ENCODE measurements around the gene AK8.

The AK8 gene

DNA sequence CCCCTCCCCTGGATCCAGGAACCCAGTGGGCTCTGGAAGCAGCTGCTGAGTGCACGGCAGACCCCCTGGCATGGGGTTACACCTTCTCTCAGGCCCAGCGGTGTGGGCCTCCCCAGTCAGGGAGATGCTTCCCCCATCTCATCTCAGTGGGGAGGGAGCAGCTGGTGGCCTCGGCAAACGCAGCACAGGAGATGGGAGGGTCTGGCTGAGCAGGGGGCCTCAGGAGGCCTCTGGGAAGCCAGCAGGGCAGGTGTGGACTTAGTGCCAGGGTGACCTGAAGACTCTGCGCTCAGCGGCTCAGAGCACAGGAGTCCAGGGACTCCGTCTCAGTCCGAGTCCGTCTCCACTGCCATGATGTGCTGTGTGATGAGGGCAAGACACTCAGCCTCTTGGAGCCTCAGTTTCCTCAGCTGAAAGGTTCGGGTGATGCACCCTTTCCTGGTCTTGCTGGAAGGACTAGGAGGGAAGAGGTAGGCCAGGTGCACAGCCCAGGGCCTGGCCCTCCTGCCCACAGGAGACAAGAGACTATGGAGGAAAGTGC lies 107.2 kb downstream of the AK8 start:
- DNase-seq = no peak

DNA sequence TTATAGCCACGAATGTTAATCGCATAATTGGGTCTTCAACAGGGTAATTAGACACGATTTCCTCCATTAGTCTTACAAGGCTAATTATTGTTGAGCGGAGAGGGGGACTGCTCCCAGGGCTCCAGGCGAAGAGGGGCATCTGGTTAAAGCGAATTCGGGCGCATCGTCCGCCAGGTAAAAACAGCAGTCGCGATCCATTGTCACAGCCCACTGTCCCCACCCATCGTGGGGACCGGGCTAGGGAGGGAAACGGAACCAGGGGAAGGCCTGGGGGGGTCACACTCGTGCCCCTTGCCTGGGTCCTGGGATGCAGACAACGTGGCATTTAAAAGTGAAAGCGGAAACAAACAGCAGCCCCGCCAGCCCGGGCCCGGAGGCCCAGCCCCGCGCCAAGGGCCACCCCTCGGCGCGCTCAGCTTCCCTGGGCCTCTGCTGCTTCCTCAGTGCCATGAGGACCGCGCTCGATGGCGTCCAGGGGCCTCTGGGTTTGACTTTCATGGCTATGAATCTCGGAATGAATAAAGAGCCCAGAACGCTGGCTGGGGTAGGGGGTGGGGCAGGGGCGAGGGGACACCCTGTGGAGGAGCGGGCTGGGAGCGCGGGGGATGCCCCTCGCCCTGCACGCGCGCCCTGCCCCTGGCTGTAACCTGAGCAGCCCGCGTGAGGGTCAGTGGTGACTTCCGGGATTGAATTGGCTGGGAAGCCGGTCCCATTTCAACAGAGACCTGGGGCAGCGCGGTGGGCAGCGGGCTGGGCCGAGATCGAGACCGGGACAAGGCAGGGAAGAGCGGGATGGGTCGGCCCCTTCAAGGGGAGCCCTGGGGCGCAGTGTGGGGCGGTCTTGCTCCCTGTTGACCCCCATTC lies 107.9 kb downstream of the AK8 start:
- peak; percentile 71 for DNase-seq

DNA sequence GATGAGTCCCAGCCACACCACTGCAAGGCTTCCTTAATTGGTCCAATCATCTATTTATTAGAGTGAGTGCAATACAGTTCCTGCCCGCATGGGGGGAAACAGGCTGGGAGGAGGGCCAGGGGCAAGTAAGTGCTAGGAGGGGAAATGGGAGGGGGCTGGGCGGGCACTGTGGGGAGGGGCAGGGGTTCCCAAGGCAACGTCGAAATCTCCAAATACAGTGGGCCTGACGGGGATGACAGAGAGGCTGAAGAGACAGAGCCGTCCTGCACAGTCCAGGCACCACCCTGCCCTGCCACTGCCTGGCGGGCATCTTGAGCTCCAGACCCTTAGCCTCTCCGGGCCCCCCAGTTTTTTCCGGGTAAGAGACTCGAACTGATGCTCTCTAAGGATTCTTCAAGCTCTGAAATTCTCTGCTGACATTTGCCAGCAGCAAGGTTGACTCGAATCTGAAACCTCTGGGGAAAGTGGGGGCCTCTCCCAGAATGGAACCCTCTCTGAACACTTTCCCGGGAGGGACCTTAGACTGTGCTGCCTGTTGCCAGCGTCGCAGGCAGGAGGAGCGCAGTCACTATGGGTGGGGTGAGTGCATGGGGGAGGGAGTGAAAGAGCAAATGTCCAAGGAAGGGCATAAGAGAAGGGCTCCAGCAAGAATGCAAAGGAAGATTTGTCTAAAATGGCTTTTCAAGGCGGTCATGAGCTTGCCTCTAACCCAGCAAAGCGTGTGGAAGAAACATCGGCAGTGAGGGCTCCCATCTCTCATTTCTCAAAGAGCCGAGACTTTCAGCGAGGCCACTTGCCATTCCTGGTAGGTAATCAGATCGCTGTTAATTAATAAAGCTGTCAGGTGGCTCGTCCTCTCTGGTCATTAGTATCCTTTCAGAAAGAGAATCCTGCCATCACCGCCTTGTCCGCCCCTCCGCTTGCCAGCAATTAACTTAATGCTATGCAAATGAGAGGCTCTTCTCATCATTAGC lies 108.9 kb downstream of the AK8 start:
- DNase-seq = peak; percentile 67

DNA sequence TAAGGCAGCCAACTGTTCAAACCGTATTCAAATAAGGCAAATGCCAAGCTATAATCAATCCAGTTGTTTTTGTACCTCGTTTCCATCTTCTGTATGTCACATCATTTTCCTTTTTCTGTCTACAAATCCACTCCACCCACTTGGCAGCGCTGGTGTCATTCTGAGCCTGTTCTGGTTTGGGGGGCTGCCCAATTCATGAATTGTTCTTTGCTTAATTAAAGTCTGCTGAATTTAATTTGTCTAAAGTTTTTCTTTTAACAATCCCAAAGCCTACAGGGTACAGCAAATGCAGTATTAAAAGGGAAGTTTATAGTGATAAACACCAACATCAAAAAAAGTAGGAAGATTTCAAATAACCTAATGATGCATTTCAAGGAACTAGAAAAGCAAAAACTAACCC lies 114.5 kb downstream of the AK8 start:
- DNase-seq = no peak

DNA sequence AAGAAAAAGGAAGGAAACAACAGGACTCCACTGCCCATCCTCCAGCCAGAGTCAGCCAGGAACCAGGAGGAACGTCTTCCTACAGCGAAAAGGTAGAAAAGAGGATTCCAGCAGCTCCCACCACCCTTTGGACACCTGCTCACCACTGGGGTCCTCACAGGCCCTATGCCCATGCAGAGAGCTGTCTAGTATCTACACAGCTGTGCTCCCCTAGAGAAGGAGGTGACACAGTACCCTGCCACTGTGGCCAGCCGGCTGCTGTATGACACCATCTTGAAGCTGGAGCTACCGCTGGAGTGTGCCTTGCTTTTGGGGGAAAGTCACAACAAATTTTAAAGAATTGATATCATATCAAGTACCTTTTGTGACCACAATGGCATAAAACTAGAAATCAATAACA lies 115.2 kb downstream of the AK8 start:
- no peak for DNase-seq

DNA sequence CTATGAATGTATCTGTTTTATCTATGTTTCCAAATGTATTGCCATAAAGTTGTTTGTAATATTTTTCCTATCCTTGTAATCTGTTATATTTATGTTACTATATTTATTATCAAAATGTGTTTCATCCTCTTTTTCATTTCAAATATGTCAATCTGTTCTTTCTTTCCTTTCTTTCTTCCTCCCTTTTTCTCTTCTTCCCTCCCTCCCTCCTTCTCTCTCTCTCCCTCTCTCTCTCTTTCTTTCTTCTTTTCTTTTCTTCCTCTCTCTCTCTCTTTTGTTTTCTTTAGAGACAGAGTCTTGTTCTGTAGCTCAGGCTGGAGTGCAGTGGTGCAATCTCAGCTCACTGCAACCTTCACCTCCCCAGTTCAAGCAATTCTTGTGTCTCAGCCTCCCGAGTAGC lies 116.5 kb downstream of the AK8 start:
- no peak for DNase-seq

DNA sequence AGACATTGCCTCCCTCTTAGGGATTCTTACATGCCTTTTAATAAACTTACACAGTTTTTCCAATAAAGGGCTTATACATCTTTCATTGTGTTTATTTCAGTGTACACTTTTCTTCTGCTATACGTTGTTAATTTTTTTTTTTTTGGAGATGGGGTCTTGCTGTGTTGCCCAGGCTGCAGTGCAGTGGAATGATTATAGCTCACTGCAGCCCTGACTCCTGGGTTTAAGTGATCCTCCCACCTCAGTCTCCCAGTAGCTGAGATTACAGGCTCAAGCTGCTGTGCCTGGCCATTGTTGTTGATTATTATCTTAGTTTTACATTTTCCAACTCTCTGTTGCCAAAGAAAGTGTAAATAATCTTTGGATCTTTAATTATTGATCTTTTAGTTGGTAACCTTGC lies 118.0 kb downstream of the AK8 start:
- no peak for DNase-seq

DNA sequence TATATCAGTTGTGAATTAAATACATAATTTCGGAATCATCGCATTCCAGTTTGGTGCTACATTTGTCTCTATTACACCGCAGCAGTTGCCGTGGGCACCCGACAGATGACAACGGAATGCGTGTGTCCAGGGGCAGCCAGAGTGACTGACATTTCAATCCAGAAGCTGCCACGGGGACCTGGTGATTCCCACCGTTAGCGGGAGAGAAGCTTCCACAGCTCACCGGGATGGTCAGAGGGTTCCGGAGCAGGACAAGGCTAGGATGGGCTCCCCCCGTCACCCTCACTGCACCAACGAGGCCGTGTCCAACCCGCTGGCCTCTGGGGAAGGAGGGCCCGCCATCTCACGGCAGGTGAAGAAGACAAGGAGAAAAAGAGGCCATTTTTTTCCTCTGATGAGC lies 121.1 kb downstream of the AK8 start:
- no peak for DNase-seq

DNA sequence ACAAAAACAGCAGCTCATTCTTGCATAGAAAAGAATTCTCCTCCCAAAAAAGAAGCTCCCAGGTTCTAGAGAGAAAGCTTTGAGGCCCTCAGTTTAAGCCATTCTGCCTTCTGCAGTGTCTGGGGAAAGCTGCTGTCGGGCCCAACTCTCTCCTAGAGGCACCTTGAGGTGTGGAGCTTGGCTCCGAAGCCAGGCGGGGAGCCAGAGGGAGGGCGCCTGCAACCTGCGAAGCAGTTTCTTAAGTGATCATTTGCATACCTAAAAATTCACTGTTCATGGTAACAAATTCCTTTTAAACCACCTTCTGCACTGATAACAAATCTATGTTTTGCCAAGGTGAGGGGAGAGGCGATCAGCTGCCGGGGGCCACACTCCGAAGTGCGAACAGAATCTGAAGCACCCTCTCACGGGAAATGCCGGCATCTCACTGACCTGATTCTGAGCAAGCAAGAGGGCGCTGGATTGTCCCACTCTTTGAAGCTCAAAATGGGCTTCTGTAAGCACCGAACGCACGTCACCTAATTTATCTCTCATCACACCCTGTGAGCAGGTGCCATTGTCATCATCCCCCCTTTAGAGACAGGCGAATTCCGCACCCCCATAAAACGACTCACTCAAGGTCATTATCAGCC lies 121.8 kb downstream of the AK8 start:
- DNase-seq = no peak

DNA sequence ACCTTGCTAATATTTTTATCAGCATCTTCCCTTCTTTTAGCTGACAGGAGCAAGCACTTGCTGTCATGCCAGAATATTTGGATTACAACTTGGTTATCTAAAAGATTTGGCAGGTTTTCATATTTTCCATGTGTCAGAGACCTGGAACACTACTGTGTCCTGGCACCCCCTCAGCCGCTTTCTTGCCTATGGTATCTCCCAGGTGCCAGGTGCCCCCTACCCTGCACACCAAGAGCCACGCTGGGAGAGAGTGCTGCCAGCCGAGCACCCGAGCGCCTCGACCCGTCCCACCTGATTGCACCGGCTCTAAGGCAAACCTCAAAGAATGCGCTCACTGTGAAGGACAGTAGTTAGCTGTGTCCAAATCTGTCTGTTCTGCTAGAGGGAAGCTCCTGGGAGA lies 123.0 kb downstream of the AK8 start:
- no peak for DNase-seq

DNA sequence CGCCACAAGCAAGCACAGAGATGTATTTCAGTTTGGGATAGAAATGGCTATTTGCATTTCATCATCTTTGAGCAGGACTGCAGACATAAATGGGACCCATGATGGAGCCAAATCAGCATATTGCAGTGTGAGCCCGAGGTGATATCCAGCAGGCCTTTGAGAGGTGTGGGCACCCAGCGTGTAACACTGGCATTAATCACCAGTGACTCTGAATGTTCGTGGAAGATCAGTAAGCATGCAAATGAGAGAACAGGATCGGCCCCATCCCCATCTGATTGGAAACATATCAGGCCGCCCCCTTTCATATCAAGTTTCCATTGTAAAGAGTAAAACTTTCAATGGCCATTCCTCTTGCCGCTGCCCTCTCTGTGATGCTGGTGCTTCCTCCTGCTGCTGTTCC lies 123.8 kb downstream of the AK8 start:
- no peak for DNase-seq

DNA sequence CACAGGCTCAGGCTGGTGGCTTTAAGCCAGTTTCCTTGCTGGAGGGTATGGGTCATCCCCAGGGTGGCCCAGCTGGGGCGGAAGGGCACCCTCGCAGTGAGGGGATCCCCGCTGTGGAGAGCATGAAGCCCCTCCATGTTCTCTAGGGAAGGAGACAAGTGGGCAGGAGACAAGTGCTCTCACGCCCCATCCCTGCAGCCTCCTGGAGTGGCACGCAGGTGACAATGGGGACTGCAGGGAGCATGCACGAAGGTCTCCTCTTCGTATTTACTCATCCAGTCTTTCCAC lies 124.5 kb downstream of the AK8 start:
- DNase-seq = no peak

DNA sequence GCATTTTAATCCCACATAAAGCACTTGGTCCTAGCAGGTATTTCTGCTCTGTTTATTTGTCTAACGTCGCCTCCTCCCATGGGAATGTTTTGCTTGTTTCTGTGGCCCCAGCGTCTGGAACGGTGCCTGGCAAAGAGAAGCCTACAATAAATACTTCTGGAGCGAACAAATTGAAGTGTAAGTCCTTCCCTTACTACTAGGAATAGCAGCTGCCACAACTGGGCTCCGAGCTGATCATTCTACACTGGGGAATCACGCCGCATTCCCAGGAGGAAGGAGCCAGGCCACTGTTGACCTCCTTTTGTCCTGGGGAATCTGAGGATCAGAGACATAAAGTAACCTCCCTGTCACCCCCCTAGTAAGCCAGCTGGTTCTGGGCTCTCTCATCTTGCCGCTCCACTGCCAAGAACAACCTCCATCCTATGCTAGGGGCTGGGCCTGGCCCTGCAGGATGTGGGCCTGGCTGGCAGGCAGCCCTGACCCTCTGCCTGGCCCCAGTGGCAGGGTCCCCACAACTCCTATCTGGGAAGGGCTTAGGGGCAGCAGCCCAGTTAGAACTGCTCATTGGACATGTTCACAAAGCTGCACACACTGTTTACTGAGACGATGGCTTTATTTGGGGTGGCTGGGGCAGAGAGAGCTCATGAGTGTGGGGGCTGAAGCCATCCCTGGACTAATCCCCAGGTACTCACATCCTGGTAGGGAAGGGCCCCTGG lies 125.0 kb downstream of the AK8 start:
- no peak for DNase-seq

DNA sequence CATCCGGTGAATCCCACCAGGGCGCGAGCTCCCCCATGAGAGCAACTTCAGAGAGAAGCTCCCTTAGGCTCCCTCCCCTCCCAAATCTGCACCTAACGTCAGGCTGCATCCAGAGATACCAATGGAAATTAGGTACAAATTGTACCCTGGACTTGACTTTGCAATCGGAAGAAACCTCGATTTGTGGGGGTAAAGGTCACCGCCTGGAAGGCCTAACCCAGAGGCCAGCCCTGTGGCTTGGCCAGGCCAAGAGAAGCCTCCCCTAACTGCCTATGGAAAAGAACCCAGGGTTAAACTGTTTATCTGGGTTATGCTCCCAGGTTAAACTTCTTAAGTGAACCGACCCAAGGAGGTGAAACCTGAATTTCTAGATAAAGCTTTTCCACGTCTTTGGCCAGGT lies 127.4 kb downstream of the AK8 start:
- DNase-seq = no peak

DNA sequence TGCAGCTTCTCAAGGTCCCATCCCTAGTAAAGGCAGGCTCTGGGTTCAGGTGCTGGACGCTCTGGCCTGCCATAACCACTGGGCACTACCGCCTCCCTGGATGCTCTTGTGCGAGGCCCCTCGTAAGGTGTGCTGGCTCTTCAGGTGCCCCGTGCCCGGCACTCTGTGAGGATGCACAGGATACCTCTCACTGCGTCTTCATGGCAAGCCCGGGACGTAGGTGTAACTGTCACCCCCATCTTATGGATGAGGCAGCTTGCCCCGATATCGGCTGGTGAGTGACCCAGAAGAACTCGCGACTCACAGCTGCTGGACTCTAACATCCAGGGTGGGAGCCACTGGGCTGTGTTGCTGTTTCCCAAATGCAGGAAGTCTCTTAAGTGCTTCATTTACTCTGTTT lies 128.8 kb downstream of the AK8 start:
- DNase-seq = no peak

DNA sequence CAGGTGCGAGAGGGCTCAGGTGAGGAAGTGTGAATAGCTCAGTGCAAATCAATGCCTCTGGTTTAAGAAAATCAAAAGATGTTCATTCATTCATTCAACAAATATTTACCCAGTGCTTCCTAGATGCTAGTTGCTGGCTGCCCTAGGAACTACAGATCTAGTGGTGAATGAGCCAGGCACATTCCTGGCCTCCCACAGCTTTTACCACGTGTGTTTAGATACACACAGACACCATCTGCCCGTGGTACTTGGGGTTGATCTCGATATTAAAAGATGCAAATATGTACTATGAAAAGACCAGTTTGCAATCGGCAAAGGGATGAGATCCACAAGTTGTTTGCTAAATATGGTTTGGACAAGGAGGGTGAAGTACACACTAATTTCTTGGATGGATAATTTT lies 129.6 kb downstream of the AK8 start:
- DNase-seq = no peak

DNA sequence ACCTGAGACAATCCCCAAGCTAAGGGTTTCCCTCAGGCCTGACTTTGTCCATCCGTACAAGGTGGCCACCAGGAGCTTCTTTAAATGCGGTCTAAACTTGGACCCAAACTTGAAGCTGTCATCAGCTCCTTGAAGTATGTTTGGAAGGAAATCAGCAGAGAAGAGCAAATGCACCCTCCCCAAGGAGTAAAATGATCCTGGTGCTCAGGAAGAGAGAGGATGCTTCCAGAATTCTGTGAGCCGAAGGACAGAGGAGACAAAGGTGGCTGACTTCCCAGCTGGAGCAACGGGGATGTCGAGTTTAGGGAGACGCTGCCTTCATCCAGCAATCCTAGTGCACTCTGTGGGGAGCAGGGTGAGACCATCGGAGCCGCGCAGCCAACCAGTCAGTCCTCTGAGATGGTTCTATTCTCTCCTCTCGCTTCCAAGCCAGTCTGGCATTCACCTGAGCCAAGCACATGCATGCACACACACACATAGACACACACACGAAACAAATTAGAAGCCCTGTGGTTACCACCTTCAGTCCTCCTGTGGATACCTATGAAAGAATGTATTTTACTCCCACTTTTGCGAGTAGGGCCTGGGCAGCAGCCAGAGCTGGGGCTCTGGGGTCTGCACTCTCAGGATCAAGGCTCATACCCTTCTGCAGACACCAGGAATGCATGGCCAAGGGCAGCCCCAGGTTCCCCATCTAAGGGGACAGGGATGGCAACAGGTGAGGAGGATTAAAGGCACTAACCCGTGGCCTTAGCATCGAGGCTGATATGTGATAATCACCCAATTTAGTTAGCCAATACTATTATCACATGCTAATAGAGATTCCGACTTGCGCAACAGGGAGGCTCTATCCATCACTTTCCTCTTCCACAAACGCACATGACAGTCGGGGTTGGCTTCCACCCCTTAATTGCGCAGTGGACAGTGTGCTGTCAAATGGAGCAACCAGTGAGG lies 132.1 kb downstream of the AK8 start:
- DNase-seq = no peak

DNA sequence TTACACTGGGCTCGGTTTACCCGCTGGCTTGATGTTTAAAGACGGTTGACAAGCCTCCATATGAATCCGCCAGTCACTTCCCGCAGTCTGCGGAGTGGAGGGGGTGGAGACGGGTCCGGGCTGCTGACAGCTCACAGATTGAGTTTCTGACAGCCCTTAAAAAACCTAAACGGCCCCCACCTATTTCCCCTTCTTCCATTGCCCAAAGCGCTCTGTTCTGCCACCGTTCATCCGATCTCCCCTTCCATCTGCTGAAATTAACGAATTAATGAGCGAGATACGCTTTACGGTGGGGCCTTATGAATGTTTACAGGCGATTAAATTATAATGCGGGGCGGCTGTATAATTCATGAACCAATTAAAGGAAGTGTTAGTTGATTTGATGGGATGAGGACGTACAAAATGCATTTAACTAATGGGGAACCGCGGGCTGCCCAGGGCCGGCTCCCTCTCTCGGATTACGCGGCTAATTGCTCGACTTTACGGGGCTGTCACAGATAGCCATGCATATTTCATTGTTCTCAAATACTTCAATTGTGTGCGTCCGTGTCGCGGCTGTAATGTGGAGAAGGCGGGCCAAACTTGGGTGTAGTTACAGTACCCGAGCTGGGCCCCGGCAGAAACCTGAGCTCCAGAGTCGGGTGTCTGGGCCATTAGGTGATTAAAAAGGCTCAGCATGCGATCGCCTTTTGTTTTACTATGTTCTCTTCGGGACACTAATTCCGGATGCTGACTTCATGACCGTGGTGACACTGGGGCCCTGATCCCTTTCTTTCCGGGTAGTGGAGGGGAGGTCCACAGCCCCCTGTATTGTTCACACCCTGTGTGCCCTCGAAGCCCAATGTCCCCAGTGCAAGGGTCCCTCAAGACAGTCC lies 133.0 kb downstream of the AK8 start:
- no peak for DNase-seq

DNA sequence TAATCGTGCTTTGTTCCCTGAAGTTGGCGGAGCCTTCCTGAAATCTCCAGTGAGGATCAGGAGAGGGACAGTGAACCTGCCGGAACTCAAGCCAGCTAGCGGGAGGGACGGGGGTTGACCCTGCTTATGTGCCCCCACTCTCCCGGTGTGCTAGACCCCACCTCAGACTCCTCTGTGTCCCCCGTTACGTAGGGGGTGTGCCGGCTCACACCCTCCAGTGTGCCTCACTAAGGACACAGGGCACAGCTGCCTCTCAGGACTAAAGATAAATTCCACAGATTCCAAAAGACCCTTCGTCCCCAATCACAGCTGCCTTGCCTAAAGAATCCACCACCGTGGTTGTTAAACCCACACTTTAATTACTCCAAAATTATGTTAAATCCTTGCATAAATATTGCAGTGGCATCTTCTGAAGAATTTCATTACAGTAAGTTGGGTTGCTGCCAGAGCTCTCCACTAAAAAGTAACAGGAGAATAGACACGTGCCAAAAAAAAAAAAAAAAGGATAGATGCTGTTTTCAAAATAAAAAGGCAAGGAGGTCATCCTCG lies 134.1 kb downstream of the AK8 start:
- DNase-seq = no peak

DNA sequence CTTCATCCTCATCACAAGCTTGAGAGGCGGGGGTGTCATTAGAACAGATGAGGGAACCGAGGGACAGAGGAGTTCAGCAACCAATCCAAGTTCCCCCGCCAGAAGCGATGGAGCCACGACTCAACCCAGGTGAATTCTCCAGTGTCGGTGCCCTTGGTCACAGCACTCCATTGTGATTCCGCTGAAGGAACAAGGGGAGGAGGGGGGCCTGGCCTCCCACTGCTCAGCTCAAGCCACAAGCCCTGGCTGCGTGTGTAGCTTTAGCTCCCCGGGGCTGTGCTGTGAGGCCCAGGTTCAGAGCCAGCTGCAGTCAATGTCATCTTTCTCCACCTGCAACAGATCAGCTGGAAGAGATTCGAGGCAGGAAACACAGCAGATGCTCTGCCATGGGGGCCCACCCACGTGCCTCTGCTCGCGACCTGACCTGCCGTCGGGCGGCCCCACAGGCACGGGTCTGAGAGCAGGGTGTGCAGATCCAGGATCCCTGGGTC lies 135.2 kb downstream of the AK8 start:
- DNase-seq = no peak
